Fibroblast of skin of back (primary cell): ENCODE results near the gene MAD1L1.
"Not testable (repeated sequence)": the region's sequence is repeated elsewhere in the genome, so short reads cannot be mapped to it uniquely, and the experiment has no call there.

Source experiments
- DNase-seq: peaks from one replicate; pipeline ENCODE4 v3.0.0-alpha.2; 2013

Gene MAD1L1

DNA sequence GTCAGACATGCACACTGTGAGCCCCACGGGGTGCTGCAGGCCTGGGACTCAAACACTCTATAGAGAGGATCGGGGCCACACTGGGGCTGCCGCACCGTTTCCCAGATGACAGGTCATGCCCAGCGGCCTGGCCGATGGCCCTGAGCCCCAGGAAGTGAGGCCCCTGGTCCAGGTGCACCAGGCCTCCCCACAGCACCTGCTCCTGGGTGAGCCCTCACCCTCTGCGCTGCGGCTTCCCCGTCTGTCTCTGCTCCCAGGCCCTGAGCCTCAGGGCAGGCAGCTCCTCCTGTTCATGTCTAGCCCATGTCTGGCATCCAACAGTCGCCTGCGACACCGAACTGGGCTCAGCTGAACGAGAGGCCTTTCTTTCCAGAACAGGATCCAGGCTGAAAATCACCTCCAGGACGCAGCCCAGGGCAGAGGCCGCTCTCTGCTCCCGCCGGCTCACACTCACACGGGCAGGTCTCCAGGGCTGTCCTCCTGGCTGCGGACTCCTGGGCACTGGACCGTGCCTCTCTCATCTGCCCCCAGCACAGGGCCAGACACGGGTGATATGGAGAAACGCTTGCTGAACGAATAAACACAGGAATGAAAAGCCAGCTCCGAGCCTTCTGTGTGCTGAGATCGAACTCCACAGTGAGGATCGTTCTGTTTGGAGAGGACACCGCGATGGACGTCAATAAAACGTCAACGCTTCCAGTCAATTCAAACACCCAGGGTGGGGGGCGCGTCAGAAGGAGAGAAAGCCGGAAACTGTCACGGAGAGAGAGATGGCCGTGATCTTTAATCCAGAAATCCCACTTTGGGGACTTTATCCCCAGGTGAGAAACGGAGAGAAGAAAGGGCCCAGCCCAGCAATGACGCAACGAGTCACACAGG lies 360.3 kb downstream of the MAD1L1 start:
- DNase-seq: no peak

DNA sequence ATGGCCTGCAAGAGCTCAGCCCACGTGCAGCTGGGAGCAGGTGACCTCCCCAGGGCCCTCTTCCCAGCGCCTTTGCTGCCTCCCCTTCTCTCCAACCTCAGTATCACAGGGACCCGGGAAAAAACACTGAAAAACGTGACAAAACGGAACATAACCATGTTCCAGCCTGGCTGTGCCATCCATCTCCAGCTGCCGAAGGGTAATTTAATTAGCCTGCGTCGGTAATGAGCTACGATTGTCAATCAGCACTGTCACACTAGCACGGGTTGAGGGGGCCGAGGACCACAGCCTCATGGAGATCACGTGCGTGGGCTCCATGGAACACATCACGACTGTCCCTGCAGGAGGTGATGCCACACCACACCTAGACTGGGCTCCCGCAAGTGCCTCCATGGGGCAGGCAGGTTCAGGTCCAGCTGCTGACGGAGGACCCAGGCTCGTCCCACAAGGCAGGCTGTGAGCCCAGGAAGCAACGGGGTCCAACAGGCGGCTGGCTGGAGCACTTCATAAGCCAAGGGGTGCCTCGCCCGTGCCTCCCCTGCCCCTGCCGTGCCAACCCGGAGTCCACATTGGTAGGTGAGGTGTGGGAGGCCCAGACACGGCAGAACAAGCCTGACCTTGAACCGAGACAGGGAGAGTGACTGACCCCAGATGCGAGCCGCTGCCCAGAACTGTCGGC lies 363.2 kb downstream of the MAD1L1 start:
- DNase-seq: no peak

DNA sequence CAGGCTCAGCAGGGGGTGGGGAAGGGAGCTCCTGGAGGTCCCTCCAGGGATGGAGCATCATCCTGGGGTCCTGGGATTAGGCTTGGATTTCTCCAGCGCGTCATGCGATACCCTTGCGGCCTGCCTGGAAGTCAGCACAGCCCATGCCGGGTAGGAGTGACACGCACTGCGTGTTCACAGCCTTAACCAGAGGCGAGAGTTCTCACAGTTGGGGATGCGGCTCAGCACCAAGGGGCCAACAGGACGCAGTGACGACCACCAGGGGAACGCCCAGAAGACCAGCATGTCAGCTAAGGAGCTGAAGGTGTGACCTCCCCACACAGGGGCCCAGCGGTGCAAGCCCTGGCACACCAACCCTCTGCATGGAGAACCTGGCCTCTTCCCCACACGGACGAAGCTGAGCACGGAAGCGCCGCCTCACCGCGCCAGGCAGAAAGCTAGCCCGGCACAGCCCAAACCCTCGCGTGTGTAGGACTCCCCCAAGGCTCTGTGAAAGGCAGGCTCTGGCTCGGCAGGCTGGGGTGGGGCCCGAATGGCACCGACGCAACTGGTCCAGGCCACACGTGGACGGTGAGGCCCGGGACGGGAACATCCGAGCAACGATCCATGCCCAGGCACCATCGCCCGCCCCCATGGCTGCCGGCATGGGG lies 364.1 kb downstream of the MAD1L1 start:
- DNase-seq: no peak

DNA sequence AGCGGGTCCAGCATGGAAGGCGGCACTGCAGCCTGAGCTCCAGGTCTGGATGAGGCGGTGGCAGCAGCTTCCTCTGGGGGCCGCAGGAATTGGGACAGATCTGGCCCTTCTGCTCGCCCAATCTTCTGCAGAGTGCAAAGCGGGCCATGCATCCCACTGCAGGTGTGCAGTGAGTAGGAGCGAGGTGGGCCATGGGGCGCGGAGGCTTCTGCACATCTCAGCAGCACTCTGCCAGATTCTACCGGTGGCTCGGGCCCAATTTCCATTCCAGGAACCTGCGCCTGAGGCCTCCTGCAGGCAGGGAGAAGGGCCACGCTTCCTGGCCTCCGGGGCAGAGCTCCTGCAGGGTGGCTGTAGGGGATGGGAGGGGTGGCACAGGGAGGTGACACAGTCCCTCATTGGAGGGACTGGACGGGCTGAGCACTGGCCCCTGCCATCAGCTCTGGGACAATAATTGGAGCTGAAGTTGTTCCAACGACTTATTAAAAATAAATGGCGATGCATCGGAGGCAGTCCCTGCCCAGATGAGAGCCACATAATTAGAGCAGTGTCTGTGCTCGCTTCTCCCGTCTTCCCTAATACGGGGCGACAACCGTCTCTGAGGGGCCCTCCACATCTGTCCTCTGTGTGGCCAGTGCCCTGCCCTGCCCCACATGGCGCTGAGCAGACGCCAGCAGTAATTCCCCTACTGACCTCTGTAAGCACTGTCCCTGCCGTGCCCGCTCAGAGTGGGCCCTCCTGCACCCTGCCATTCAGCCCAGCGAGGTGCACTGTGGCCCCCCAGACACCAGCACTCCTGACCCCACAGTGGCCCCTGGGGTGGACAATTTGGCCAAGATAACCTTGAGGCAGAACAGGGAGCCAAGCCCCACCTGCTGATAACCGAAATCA lies 365.1 kb downstream of the MAD1L1 start:
- no peak for DNase-seq

DNA sequence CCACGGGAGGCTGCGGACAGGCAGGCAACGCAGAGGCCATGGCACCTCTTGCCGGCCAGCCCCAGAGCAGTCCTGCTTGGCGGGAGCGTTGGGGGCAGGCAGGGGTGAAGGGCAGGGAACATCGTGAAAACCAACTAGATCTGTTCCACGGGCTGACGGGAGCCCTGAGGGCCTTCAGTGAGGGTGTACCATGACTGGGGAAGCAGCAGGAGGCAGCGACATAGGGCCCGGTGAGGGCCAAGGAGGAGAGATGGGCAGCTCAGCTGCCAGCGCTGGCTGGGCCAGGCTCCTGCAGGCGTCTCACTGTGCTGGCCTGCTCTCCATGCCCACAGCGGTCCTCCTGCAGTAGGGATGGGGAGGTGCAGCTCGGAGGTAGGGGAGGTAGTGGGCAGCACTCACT lies 366.1 kb downstream of the MAD1L1 start:
- DNase-seq: no peak

DNA sequence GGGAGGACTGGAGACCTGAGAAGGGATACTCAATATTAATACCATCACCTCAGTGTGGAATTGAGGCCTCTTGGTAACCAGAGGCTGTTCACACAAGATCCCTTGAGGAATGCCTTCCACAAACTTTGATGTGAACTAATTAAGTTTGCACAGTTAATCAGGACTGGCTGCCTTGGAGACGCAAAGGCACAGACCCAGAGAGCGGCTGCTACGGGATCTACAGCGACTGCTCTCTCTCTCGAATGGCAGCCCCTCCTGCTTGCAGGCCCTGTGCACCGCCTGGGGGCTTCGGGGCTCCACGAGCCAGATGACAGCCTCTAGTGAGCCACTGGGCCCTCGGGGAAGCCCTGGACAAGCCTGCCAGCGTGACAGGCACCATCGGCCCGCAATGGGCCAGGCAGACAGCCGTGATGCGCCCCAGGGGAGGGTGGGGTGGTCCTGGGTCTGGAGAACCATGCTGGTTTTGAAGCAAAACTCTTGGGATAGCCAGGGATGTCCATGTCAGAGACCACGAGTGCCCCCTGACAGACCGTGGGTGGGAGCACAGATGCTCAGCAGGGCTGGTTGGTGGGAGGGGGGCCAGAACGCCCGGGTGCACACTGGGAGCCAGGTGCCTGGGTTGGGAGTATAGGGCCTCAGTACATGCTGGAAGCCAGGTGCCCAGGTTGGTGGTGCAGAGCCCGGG lies 367.0 kb downstream of the MAD1L1 start:
- no peak for DNase-seq

DNA sequence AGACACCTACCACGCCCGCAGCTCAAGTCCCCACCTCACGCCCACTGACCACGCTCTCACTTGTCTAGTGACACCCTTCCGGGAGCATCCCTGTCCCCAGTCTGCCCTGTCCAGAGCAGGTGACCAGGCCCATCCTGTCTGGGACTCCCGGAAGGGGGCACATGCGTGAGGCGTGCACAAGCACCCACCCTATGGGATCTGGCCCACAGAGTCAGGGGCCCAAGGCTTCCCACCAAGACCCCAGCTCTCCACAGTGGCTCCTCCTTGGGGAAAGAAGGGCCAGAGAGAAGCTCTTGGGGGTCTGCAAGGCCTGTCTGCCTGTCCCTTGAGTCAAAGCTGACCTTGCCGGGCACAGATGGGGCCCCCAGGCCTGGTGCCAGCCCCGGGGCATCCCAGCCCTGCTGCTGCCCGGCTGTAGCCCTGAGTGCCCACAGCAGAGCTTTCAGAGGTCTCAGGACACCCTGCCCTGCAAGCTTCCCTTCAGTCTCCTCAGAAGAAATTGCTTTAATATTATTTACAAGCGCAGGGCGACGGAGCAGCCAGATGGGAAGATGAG lies 367.7 kb downstream of the MAD1L1 start:
- no peak for DNase-seq

DNA sequence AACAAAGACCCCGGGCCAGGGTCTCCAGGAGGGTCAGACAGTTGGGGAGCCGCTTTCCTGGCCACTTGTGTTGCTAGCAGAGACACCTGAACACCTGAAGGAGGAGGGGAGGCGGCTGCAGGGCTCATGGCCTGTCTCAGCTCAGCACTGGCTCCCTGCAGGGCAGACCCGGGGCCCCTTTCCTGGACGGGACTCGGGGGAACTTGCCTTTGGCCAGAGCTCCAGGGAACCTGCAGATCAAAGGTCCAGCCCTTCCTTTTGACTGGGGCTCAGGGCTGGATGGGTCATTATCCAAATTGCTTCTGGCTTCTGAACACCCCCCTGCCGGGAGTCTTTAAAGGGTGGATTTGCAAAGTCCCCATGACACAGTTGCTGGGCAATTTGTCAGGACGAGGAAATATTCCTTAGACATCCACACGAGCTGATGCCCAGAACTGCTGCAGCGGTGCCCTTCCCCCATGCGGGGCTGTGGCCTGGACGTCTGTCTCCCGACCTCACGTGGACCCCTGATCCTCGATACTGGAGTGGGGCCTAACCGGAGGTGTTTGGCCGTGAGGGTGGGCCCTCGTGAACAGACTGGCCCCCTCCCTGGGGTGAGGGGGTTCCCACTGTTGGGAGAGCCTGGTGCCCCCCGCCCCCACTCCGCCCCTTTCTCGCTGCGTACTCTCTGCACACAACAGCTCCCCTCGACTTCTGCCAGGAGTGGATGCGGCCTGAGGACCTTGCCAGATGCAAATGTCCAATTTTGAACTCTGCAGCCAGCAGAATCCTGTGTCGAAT lies 368.4 kb downstream of the MAD1L1 start:
- DNase-seq: no peak

DNA sequence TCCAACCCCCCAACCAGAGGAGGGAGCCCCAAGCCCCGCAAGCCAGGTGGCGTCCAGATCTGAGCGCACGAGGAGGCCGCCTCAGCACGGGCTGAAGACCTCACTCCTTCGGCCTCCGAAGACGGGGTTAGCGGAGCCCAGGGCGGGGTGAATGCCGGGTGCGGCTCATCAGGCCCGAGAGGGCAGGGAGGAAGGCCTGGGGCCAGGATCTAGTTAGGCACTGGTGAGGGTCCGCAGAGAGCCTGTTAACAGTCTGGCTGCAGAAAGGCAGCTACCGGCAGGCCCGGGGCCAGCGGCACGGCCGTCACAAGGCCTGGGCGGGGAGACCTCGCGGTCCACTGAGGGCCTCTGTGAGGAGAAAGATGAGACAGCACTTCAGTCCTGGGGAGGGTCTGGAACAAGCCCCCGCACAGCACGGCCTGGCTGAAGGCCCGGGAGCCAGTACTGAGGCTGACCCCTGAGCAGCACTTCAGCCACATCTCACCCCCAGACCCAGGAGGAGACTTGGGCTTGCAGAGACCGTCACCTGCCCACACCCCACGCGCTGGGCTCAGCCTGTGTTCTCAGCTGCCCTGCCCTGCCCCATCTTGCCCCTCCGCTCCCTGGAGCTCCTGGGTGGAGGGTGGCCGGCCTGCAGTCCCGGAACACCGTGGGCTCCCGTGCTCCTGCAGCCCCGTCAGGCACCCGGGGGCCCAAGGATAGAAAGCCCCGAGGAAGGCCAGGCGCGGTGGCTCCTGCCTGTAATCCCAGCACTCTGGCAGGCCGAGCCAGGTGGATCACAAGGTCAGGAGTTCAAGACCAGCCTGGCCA lies 369.4 kb downstream of the MAD1L1 start:
- no peak for DNase-seq

DNA sequence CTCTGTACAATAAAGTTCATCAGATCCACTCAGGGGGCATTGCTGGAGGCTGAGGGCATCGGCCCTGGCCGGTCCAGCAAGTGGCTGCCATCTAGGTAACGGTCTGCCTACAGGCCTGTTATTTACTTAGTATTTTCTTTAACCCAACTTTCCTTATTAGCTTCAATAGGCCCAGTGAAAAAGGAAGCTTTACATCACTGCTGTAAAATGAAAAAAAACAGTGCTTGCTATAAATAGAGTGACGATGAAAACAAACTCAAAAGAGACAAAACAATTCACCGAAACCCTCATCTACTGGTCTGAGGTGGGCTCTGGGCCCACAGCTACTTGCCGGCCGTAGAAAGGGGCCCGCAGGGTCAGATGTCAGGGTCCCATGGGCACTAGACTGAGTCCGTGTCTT lies 370.2 kb downstream of the MAD1L1 start:
- DNase-seq: no peak

DNA sequence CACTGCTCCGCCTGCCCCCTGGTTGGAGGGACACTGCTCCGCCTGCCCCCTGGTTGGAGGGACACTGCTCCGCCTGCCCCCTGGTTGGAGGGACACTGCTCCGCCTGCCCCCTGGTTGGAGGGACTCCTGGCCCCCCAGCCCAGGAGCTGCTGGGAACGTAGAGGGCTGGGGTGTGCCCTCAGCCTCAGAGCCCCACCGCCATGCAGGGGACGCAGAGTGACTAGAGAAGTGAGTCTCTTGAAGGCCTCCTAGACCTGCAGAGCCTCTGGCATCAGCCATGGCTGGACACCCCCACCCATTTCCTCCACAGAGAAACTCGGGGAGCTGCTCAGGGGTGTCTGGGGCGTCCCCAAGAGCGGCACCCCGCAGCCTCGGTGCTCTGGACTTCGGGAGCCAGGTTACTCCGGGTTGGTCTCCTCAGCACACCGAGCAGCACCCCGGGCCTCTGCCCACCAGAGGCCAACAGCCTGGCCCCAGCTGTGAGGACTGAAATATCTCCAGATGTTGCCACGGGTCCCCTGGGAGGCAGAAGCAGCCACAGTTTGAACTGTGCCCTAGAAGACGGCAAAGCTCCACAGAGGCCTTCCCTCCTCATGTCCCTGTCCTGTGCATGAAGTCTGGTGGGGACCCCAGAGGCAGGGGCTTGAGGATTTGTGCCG lies 370.8 kb downstream of the MAD1L1 start:
- no peak for DNase-seq

DNA sequence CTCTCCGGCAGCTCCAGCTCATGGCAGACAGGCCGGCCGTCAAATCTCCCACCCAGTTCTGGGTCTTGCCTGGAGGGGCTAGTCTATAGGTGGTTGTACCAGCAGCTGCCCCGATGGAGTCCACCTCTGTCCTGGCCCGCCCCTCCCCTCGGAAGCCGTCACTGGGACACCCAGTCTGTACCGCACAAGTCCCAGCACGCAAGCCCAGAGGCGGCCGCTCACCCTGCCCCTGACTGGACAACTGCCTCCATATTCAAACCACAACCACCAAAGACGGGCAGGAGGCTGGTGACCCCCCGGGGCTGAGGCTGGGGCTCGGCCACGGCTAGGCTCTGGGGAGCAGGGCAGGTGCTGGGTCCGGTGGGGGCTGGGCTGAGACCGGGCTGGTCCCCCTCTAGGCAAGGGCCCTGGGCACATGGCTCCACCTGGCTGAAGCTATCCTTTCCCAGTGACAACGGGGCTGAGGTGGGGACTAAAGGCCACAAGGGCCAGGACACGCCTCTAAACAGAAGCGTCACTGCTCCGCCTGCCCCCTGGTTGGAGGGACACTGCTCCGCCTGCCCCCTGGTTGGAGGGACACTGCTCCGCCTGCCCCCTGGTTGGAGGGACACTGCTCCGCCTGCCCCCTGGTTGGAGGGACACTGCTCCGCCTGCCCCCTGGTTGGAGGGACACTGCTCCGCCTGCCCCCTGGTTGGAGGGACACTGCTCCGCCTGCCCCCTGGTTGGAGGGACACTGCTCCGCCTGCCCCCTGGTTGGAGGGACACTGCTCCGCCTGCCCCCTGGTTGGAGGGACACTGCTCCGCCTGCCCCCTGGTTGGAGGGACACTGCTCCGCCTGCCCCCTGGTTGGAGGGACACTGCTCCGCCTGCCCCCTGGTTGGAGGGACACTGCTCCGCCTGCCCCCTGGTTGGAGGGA lies 371.6 kb downstream of the MAD1L1 start:
- DNase-seq: not testable (repeated sequence)

DNA sequence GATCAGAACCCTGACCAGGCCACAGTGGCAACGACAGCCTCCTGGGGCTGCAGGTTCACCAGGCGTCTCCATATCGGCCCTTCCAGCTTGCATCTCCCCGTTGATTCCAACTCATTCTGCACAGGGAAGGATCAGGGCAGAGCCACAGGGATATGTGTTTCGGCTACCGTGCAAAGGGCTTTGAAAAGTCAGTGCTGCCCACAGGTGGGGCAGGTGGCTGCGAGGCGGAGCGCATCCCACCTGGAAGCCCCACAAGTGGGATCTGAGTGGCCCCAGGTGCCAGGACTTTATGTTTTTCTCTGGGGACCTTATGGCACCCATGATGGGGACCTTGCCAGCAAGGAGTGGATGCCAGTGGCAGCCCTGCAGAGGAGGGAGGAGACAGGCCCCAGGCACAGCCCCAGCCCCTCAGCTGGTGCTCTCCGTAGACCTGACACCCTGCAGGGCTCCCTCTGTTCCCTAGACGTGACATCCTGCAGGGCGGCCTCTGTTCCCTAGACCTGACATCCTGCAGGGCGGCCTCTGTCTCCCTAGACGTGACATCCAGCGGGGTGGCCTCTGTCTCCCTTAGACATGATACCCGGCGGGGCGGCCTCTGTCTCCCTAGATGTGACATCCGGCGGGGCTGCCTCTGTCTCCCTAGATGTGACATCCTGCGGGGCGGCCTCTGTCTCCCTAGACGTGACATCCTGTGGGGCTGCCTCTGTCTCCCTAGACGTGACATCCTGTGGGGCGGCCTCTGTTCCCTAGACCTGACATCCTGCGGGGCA lies 373.3 kb downstream of the MAD1L1 start:
- no peak for DNase-seq

DNA sequence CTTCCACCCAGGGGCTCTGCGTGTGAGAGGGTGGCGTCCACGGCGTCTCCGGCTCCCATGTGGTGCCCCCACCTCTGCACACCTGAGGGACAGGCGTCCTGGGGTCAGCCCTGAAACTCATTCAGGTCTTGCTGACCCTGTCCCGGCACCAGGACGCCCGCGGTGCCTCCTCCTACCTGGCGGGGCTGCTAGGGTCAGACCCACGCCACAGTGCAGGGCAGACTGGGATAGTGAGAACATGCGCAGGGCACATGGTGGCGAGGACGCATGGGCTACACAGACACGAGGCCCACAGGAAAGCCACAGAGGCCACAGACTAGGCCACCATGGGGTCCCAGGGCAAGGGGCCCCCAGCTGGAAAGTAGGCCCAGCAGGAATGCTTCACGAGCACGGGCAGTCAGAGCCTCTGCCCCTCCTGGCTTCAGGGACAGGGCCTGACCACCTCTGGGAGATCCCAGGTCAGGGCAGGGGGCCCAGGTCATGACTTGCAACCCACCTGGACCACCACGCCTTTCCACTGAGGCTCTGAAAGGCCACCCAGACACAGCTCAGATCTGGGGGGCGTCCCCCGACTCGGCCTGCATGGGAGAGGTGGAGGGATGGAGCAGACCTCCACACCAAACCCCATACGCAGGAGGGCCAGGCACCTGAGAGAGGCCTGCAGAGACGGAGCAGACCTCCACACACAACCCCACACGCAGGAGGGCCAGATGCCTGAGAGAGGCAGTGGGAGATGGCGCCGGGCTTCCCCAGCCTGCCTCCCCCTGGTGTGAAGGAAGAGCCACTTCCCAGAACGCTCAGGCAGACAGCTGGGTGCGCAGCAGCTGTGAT lies 374.1 kb downstream of the MAD1L1 start:
- no peak for DNase-seq

DNA sequence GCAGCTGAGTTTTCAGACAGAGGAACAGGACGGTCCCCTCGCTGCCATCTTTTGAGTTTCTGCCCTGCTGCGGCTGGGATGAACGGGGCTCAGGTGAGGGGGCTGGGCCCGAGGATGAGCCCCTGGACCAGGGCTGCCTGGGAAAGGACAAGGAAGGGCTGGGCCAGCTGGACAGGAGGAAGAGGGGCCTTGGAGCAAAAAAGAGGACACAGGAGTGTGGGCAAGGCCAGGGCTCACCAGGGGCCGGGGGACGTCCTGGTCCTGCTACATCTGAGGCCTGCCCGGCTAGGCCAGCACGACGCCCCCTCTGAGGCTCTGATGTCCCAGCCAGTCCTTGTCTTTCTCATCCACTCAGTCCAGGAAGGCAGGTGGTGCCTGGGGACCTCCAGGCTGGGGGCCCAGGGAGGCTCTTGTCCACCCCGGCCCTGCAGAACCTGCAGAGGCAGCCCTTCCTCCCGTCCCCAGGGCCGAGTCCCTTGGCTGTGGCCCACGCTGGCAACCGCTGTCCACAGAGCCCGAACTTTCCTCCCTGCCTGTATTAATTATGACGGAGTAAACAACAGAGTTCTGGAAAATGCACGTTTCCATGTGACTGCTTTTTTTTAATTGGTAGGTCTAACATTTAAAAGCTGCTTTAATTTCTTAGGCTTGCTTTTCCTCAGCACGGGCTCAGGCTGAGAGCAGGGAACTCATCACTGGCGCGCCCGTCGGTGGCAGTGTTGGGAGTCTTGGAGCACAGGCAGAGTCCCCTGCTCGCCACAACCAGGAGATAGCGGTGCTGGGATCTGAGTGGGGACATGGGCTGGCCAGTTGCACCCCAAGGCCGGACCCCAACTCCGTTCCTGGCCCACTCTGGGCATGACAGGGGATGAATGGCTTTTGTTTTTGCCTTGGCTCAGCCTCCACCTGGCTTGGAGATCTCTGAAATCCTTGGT lies 375.0 kb downstream of the MAD1L1 start:
- DNase-seq: no peak
